HepG2 (cell line): Measurements from ENCODE around the gene TAS2R19. TPM values are rescaled to one million over a fixed set of nuclear protein-coding genes. Genes with fewer than 3 reads are reported as not detected.

Experiments
- ARNTL ChIP-seq: sonication (generic); formaldehyde crosslinking; IDR thresholded peaks from 2 replicates; pipeline ENCODE4 v1.4.0; 2020; ENCODE audit warnings: mild to moderate bottlenecking, missing genetic modification reagents
- BATF2 ChIP-seq: sonication (generic); formaldehyde crosslinking; IDR thresholded peaks from 2 replicates; pipeline ENCODE4 v1.8.0; 2022; ENCODE audit warnings: mild to moderate bottlenecking, missing genetic modification reagents, moderate library complexity
- GMEB2 ChIP-seq: IDR thresholded peaks from 2 replicates; pipeline ENCODE4 v1.6.1; 2016; ENCODE audit warnings: missing biosample characterization, missing genetic modification reagents, low read depth
- KDM5A ChIP-seq: fragments of 200-600 bp; sonication (generic); IDR thresholded peaks from 2 replicates; pipeline ENCODE4 v1.7.0; 2018; ENCODE audit warnings: antibody characterized with exemption, mild to moderate bottlenecking, low read length, borderline replicate concordance
- KLF9 ChIP-seq: IDR thresholded peaks from 2 replicates; pipeline ENCODE4 v1.6.1; 2016; ENCODE audit warnings: low read depth
- MBNL3 ChIP-seq: fragments of 250-450 bp; sonication (Bioruptor Pico); conservative IDR thresholded peaks from 2 replicates; pipeline ENCODE4 v1.8.0; 2022; ENCODE audit warnings: mild to moderate bottlenecking, inconsistent platforms
- MIER3 ChIP-seq: IDR thresholded peaks from 2 replicates; pipeline ENCODE4 v1.6.1; 2016; ENCODE audit warnings: missing compliant biosample characterization, borderline replicate concordance
- SRY ChIP-seq: sonication (generic); formaldehyde crosslinking; IDR thresholded peaks from 2 replicates; pipeline ENCODE4 v1.8.0; 2022; ENCODE audit warnings: mild to moderate bottlenecking, missing genetic modification reagents
- TCF12 ChIP-seq, 2 experiments: fragments of 450-650 bp in 1 of 2; sonication (generic) in 1 of 2; formaldehyde crosslinking in 1 of 2; IDR thresholded peaks; 2 replicates each; pipeline versions ENCODE4 v1.6.1 to v1.8.0; 2017 to 2022; ENCODE audit warnings: antibody characterized with exemption in 1 of 2, mild to moderate bottlenecking in 1 of 2, missing genetic modification reagents in 1 of 2, moderate library complexity in 1 of 2
- THAP8 ChIP-seq: sonication (generic); formaldehyde crosslinking; IDR thresholded peaks from 2 replicates; pipeline ENCODE4 v1.5.1; 2020; ENCODE audit warnings: missing genetic modification reagents, mild to moderate bottlenecking, borderline replicate concordance
- ZBTB33 ChIP-seq: sonication (generic); formaldehyde crosslinking; IDR thresholded peaks from 2 replicates; pipeline ENCODE4 v1.4.0; 2020; ENCODE audit warnings: missing genetic modification reagents
- ZNF431 ChIP-seq: sonication (generic); formaldehyde crosslinking; IDR thresholded peaks from 2 replicates; pipeline ENCODE4 v1.9.0; 2022; ENCODE audit warnings: missing genetic modification reagents, low read depth, mild to moderate bottlenecking, borderline replicate concordance
- ZNF746 ChIP-seq: sonication (generic); formaldehyde crosslinking; IDR thresholded peaks from 2 replicates; pipeline ENCODE4 v1.8.0; 2022; ENCODE audit warnings: mild to moderate bottlenecking, missing genetic modification reagents
- ZNF770 ChIP-seq: sonication (generic); formaldehyde crosslinking; IDR thresholded peaks from 2 replicates; pipeline ENCODE4 v1.5.0; 2020; ENCODE audit warnings: mild to moderate bottlenecking, missing genetic modification reagents
- ZNF782 ChIP-seq: sonication (generic); formaldehyde crosslinking; IDR thresholded peaks from 2 replicates; pipeline ENCODE4 v1.4.0; 2020; ENCODE audit warnings: missing genetic modification reagents, mild to moderate bottlenecking, borderline replicate concordance
- polyA plus RNA-seq, 8 experiments: library from polyadenylated mRNA; depleted of rRNA in 3 of 8; stranded (reverse) in 7 of 8; unstranded in 1 of 8; fragments of >200 nt; fragmentation: Illumina TruSeq in 4 of 8; extraction: Trizol in 4 of 8; gene quantifications; 2 replicates each; pipeline versions ENCODE4 v1.2.1 to v1.2.3, GENCODE V29; 2011 to 2016; ENCODE audit warnings: low read depth in 4 of 8, missing spikeins in 1 of 8, mixed read lengths in 1 of 8; ENCODE audit not compliant: insufficient read depth in 1 of 8
- total RNA-seq, 5 experiments: library from RNA; depleted of rRNA; stranded (reverse); fragments of >200 nt; fragmentation: Illumina TruSeq; extraction: Trizol; gene quantifications; 2 replicates each; pipeline ENCODE4 v1.2.3, GENCODE V29; 2016; ENCODE audit warnings: low read depth in 1 of 5
- TF ChIP-seq, protein P1 (sequence below): sonication (generic); formaldehyde crosslinking; IDR thresholded peaks from 2 replicates; pipeline ENCODE4 v1.5.0; 2020; ENCODE audit warnings: mild to moderate bottlenecking, missing genetic modification reagents
- TF ChIP-seq, protein P2 (sequence below): sonication (generic); formaldehyde crosslinking; IDR thresholded peaks from 2 replicates; pipeline ENCODE4 v1.9.0; 2021; ENCODE audit warnings: missing genetic modification reagents, borderline replicate concordance

The TAS2R19 gene
- total and polyA plus RNA-seq, 2 of the 13 experiments (the other 11 are each of a cell fraction or from before 2014, with no cell fraction given): 0.62 to 5.3 TPM

- no peak for TF ChIP-seq ZBTB33 (CRISPR knock-in tag)
- TF ChIP-seq ZNF770 (CRISPR knock-in tag): no peak
- TF ChIP-seq BATF2 (CRISPR knock-in tag): no peak
- no peak for TF ChIP-seq ZNF782 (CRISPR knock-in tag)
- TF ChIP-seq KLF9: no peak
- TF ChIP-seq THAP8: no peak
- no peak for TF ChIP-seq TCF12 (IDR thresholded peaks at IDR 0.05)
- TF ChIP-seq TCF12 (CRISPR knock-in tag; IDR thresholded peaks at IDR 0.05): no peak
- no peak for TF ChIP-seq MIER3 (CRISPR knock-in tag)
- TF ChIP-seq GMEB2: no peak
- no peak for TF ChIP-seq ARNTL
- no peak for TF ChIP-seq SRY (CRISPR knock-in tag)
- TF ChIP-seq, protein P1, sequence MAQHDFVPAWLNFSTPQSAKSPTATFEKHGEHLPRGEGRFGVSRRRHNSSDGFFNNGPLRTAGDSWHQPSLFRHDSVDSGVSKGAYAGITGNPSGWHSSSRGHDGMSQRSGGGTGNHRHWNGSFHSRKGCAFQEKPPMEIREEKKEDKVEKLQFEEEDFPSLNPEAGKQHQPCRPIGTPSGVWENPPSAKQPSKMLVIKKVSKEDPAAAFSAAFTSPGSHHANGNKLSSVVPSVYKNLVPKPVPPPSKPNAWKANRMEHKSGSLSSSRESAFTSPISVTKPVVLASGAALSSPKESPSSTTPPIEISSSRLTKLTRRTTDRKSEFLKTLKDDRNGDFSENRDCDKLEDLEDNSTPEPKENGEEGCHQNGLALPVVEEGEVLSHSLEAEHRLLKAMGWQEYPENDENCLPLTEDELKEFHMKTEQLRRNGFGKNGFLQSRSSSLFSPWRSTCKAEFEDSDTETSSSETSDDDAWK (CRISPR knock-in tag): no peak
- TF ChIP-seq, protein P2, sequence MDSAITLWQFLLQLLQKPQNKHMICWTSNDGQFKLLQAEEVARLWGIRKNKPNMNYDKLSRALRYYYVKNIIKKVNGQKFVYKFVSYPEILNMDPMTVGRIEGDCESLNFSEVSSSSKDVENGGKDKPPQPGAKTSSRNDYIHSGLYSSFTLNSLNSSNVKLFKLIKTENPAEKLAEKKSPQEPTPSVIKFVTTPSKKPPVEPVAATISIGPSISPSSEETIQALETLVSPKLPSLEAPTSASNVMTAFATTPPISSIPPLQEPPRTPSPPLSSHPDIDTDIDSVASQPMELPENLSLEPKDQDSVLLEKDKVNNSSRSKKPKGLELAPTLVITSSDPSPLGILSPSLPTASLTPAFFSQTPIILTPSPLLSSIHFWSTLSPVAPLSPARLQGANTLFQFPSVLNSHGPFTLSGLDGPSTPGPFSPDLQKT (CRISPR knock-in tag): no peak
- TF ChIP-seq KDM5A: no peak
- TF ChIP-seq ZNF431 (CRISPR knock-in tag): no peak
- TF ChIP-seq MBNL3 (CRISPR knock-in tag): no peak
- TF ChIP-seq ZNF746 (CRISPR knock-in tag): no peak
Measured at GRCh38 chr12:11071414-11071813, 49.0 kb upstream of the TAS2R19 start (continued).
